Stimulated activated CD4-positive, alpha-beta T cell treated with anti-CD3 and anti-CD28 coated beads, TNF-alpha, amount 100 ng/mL, for 48 hours (primary cell): ENCODE measurements around the gene FLOT1.
A peak's percentile ranks its signal among the peaks of the same experiment; 100 is the strongest.

ENCODE experiments used
- DNase-seq, 3 donors: peaks; one replicate each; pipeline ENCODE4 v3.0.0-alpha.2; 2020; ENCODE audit warnings: low read depth in 3 of 3

FLOT1 gene

DNA sequence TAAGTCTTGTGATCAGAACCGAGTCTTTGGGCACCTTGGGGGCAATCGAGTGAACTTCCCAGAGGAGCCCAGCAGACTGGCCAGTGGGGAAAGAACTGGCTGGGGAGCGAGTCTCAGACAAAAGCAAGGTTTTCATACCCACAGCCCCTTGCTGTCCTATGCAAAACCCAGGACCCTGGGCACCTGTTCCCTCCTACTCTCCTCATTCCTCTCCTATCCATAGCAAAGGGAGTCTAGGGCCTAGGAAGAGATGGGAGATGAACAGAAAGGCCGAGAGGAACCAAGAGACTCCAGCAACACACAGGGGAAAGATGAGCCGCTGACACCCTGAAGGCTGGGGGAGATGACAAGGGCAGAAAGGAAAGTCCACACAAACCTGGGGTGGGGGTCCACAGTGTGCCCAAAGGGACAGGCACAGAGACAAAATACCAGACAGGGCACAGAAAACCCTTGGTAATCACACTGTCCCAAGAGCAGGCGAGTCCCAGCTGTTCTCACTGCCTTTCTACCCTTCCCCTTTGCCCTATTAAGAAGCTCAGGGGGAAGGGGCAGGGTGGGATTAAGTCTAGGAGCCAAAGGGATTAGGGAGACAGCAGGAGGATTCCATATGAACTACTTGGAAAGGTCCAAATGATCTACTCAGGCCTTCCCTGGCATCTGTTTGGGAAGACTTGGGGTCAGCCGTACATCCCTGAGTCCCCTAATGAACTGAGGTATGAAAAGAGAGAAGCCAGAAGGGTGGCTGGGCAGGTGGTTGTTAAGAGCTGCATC is 62.5 kb downstream of the FLOT1 start:
- DNase-seq, result no peak

DNA sequence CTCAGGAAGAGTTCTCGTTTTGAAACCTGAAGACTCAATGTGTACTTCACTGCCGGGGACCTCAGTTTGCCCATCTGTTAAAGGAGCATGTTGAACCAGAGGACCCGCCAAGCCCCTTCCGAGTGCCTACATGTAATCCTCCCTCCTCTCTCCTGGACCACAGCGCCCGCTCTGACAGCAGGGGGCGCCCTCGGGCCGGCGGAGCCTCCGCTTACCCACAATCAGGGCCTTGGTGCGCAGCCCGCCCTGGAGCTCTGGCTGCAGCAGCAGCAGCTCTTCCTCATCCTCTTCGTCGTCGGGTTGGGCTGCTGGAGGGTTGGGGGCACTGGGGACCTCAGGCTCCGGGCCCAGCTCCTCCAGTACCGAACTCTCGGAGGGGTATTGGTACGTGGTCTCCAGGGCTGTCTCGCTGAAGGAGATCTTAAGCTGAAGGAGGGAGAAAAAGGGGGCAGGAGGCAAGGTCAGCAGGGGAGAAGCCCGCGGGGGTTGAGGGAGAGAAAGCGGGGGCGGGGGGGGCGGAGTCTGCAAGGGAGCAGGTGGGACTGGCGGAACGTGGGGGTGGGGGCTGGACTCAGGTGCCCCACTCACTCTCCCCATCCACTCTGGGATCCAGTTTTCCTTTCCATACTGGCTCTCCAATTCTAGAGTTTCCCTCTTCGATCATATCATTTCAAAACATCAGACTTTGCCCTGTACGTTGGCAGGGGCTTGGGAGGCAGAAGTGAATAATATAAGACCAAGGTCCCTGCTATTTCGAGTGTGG is 63.3 kb downstream of the FLOT1 start:
- peak; percentile 82 to 86 (median 84) for DNase-seq
